ENCODE results near the gene TTLL4. TPM values are rescaled to one million over a fixed set of nuclear protein-coding genes. Genes with fewer than 3 reads are reported as not detected.

Gene TTLL4
- total and polyA plus RNA-seq, 2 experiments from 2014 or later = 53.5 to 77.8 TPM

GRCh38 chr2:218694405-218695145 lies 16.1 kb upstream of the TTLL4 start (continued):
- TF ChIP-seq NANOG (IDR thresholded peaks at IDR 0.05; ENCODE audit: borderline replicate concordance) = no peak
- no peak for TF ChIP-seq JUNB (IDR thresholded peaks at IDR 0.05; ENCODE audit: unreplicated experiment)
- no peak for TF ChIP-seq EZH2phosphoT487 (IDR thresholded peaks at IDR 0.05; ENCODE audit: unreplicated experiment)

DNA sequence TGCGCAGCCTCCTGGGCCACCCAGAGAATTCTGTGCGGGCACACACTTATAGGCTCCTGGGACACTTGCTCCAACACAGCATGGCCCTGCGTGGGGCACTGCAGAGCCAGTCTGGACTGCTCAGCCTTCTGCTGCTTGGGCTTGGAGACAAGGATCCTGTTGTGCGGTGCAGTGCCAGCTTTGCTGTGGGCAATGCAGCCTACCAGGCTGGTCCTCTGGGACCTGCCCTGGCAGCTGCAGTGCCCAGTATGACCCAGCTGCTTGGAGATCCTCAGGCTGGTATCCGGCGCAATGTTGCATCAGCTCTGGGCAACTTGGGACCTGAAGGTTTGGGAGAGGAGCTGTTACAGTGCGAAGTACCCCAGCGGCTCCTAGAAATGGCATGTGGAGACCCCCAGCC lies 11.8 kb upstream of the TTLL4 start:
- DNase-seq (ENCODE audit: low spot score) (no peak), ATAC-seq (no peak)
- Histone ChIP-seq H3K4me2 (no peak overlapping the region), H2AFZ (no peak overlapping the region), H3K27me3 (ENCODE audit: insufficient read depth) (no peaks in the 10 kb centered on the region), H3F3A (replicated peaks; ENCODE audit: low read depth) (no peaks in the 10 kb centered on the region), H3K27ac (ENCODE audit: low read depth) (no peak overlapping the region), H3K4me3 (no peak overlapping the region), H3K9me2 (ENCODE audit: insufficient read depth) (no peaks in the 10 kb centered on the region), H4K20me1 (replicated peaks; ENCODE audit: insufficient read depth) (no peaks in the 10 kb centered on the region), H3K36me3 (ENCODE audit: insufficient read depth) (peaks cover 6% of the 10 kb centered on the region), H3K79me2 (replicated peaks; ENCODE audit: insufficient read depth) (no peaks in the 10 kb centered on the region), H3K4me1 (ENCODE audit: insufficient read depth) (no peaks in the 10 kb centered on the region)
- H3K9me3 Mint-ChIP-seq = no peaks in the 10 kb centered on the region; the same call in 2 of the 3 replicates
- peaks cover 16% of the 10 kb centered on the region for H3K36me3 Mint-ChIP-seq (ENCODE audit: low read depth)
- peaks cover 6% of the 10 kb centered on the region; the same call in 2 of the 3 replicates for H3K4me1 Mint-ChIP-seq
- H3K27ac Mint-ChIP-seq = no peak overlapping the region
- TF ChIP-seq, protein P1, sequence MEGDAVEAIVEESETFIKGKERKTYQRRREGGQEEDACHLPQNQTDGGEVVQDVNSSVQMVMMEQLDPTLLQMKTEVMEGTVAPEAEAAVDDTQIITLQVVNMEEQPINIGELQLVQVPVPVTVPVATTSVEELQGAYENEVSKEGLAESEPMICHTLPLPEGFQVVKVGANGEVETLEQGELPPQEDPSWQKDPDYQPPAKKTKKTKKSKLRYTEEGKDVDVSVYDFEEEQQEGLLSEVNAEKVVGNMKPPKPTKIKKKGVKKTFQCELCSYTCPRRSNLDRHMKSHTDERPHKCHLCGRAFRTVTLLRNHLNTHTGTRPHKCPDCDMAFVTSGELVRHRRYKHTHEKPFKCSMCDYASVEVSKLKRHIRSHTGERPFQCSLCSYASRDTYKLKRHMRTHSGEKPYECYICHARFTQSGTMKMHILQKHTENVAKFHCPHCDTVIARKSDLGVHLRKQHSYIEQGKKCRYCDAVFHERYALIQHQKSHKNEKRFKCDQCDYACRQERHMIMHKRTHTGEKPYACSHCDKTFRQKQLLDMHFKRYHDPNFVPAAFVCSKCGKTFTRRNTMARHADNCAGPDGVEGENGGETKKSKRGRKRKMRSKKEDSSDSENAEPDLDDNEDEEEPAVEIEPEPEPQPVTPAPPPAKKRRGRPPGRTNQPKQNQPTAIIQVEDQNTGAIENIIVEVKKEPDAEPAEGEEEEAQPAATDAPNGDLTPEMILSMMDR (conservative IDR thresholded peaks at IDR 0.05; ENCODE audit: low read depth in 2 of 2) = 0 out of 4 replicates have a peak, but pooled peaks of 1 of the 2 experiments have one; percentile 4
- TF ChIP-seq EZH2phosphoT487 (IDR thresholded peaks at IDR 0.05; ENCODE audit: unreplicated experiment) = no peak
- no peak overlapping the region for H3K4me3 Mint-ChIP-seq
- H3K27me3 Mint-ChIP-seq (ENCODE audit: insufficient read depth, low read depth, poor library complexity) = peaks cover 3% of the 10 kb centered on the region

DNA sequence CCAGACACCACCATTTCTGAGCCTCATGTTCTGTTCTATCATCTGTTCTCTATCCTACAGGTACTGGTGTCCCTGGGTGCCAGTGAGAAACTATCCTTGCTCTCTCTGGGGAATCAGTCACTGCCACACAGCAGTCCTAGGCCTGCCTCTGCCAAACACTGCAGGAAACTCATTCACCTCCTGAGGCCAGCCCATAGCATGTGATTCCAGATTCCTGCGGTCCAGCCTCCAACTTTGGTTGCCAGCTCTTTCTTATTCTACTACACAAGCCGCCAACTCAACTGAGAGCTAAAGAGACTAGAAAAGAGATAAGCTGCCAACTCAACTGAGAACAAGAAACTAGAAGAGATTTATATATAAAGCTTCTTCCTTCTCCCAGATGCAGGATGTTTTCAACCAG lies 8.8 kb upstream of the TTLL4 start:
- Histone ChIP-seq H3K4me1 (ENCODE audit: insufficient read depth) (no peaks in the 10 kb centered on the region), H3K27me3 (ENCODE audit: insufficient read depth) (no peaks in the 10 kb centered on the region), H3K4me3 (no peak overlapping the region), H3K36me3 (ENCODE audit: insufficient read depth) (no peaks in the 10 kb centered on the region; the same call in 1 of the 2 replicates), H3K4me2 (no peak overlapping the region), H3K27ac (ENCODE audit: low read depth) (no peak overlapping the region), H4K20me1 (replicated peaks; ENCODE audit: insufficient read depth) (no peaks in the 10 kb centered on the region), H3F3A (replicated peaks; ENCODE audit: low read depth) (no peaks in the 10 kb centered on the region), H3K79me2 (replicated peaks; ENCODE audit: insufficient read depth) (no peaks in the 10 kb centered on the region), H2AFZ (no peak overlapping the region), H3K9me2 (ENCODE audit: insufficient read depth) (no peaks in the 10 kb centered on the region)
- DNase-seq (ENCODE audit: low spot score) (no peak), ATAC-seq (no peak)
- H3K27ac Mint-ChIP-seq = no peak overlapping the region
- peaks cover 5% of the 10 kb centered on the region for H3K27me3 Mint-ChIP-seq (ENCODE audit: insufficient read depth, low read depth, poor library complexity)
- H3K4me3 Mint-ChIP-seq = no peak overlapping the region
- peaks cover 6% of the 10 kb centered on the region; the same call in 2 of the 3 replicates for H3K4me1 Mint-ChIP-seq
- H3K9me3 Mint-ChIP-seq = no peaks in the 10 kb centered on the region
- H3K36me3 Mint-ChIP-seq (ENCODE audit: low read depth) = peaks cover 7% of the 10 kb centered on the region; the same call in 2 of the 3 replicates
- TF ChIP-seq, protein P1 (conservative IDR thresholded peaks at IDR 0.05; ENCODE audit: low read depth in 2 of 2) = no peak
- no peak for TF ChIP-seq ETS1 (IDR thresholded peaks at IDR 0.05)
- no peak for TF ChIP-seq STAT1 (IDR thresholded peaks at IDR 0.05; ENCODE audit: unreplicated experiment)
- TF ChIP-seq, protein P2, sequence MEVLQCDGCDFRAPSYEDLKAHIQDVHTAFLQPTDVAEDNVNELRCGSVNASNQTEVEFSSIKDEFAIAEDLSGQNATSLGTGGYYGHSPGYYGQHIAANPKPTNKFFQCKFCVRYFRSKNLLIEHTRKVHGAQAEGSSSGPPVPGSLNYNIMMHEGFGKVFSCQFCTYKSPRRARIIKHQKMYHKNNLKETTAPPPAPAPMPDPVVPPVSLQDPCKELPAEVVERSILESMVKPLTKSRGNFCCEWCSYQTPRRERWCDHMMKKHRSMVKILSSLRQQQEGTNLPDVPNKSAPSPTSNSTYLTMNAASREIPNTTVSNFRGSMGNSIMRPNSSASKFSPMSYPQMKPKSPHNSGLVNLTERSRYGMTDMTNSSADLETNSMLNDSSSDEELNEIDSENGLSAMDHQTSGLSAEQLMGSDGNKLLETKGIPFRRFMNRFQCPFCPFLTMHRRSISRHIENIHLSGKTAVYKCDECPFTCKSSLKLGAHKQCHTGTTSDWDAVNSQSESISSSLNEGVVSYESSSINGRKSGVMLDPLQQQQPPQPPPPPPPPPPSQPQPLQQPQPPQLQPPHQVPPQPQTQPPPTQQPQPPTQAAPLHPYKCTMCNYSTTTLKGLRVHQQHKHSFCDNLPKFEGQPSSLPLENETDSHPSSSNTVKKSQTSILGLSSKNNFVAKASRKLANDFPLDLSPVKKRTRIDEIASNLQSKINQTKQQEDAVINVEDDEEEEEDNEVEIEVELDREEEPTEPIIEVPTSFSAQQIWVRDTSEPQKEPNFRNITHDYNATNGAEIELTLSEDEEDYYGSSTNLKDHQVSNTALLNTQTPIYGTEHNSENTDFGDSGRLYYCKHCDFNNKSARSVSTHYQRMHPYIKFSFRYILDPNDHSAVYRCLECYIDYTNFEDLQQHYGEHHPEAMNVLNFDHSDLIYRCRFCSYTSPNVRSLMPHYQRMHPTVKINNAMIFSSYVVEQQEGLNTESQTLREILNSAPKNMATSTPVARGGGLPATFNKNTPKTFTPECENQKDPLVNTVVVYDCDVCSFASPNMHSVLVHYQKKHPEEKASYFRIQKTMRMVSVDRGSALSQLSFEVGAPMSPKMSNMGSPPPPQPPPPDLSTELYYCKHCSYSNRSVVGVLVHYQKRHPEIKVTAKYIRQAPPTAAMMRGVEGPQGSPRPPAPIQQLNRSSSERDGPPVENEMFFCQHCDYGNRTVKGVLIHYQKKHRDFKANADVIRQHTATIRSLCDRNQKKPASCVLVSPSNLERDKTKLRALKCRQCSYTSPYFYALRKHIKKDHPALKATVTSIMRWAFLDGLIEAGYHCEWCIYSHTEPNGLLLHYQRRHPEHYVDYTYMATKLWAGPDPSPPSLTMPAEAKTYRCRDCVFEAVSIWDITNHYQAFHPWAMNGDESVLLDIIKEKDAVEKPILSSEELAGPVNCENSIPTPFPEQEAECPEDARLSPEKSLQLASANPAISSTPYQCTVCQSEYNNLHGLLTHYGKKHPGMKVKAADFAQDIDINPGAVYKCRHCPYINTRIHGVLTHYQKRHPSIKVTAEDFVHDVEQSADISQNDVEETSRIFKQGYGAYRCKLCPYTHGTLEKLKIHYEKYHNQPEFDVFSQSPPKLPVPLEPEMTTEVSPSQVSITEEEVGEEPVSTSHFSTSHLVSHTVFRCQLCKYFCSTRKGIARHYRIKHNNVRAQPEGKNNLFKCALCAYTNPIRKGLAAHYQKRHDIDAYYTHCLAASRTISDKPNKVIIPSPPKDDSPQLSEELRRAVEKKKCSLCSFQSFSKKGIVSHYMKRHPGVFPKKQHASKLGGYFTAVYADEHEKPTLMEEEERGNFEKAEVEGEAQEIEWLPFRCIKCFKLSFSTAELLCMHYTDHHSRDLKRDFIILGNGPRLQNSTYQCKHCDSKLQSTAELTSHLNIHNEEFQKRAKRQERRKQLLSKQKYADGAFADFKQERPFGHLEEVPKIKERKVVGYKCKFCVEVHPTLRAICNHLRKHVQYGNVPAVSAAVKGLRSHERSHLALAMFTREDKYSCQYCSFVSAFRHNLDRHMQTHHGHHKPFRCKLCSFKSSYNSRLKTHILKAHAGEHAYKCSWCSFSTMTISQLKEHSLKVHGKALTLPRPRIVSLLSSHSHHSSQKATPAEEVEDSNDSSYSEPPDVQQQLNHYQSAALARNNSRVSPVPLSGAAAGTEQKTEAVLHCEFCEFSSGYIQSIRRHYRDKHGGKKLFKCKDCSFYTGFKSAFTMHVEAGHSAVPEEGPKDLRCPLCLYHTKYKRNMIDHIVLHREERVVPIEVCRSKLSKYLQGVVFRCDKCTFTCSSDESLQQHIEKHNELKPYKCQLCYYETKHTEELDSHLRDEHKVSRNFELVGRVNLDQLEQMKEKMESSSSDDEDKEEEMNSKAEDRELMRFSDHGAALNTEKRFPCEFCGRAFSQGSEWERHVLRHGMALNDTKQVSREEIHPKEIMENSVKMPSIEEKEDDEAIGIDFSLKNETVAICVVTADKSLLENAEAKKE (CRISPR knock-in tag; IDR thresholded peaks at IDR 0.05) = no peak

All from GM23338 (cell line).